Measurements from ENCODE around the gene ACO2.

- TF ChIP-seq POLR2A (IDR thresholded peaks at IDR 0.05; ENCODE audit: low read depth, low read length) (no peak), TAF1 (IDR thresholded peaks at IDR 0.05; ENCODE audit: borderline replicate concordance, low read depth, low read length) (no peak)
These were observed 13.0 kb downstream of the ACO2 start for GRCh38 chr22:41481925-41482318.

All from GM12892 (cell line).